Lung (tissue), 12 donors: ENCODE measurements around the gene ABTB1. TPM values are rescaled to one million over a fixed set of nuclear protein-coding genes. Genes with fewer than 3 reads are reported as not detected.

ENCODE experiments used
- ATAC-seq: fragments of 200-7000 bp; cut with Tn5 transposase; one replicate; pipeline ENCODE4 v1.9.1; 2020; ENCODE audit warnings: moderate number of reproducible peaks; ENCODE audit not compliant: insufficient read depth, low FRiP score
- DNase-seq, 3 donors: peaks; one replicate each; pipeline ENCODE4 v3.0.0-alpha.2; 2013 to 2017
- H3K27ac ChIP-seq, 2 donors: one replicate each; pipeline ENCODE4 v1.5.1; 2013; ENCODE audit warnings: mild to moderate bottlenecking in 2 of 2, moderate library complexity in 2 of 2, control low read depth in 1 of 2, inconsistent platforms in 1 of 2, low read depth in 1 of 2, low read length in 1 of 2
- H3K27me3 ChIP-seq, 3 donors: one replicate each; pipeline ENCODE4 v1.5.1; 2013; ENCODE audit warnings: low read length in 2 of 3; ENCODE audit not compliant: control insufficient read depth in 3 of 3, insufficient read depth in 3 of 3
- H3K36me3 ChIP-seq, 4 donors: one replicate each; pipeline ENCODE4 v1.5.1; 2013; ENCODE audit warnings: low read length in 4 of 4, mild to moderate bottlenecking in 1 of 4, moderate library complexity in 1 of 4; ENCODE audit not compliant: control insufficient read depth in 4 of 4, insufficient read depth in 4 of 4
- H3K4me1 ChIP-seq, 5 donors: one replicate each; pipeline ENCODE4 v1.5.1; 2013; ENCODE audit warnings: low read length in 5 of 5, mild to moderate bottlenecking in 2 of 5, moderate library complexity in 1 of 5; ENCODE audit not compliant: control insufficient read depth in 5 of 5, insufficient read depth in 5 of 5
- H3K4me3 ChIP-seq: one replicate; pipeline ENCODE4 v1.5.1; 2013; ENCODE audit warnings: mild to moderate bottlenecking, control low read depth, moderate library complexity
- H3K9ac ChIP-seq, 2 donors: one replicate each; pipeline ENCODE4 v1.5.1; 2013; ENCODE audit warnings: low read length in 2 of 2, control low read depth in 1 of 2; ENCODE audit not compliant: insufficient read depth in 1 of 2
- H3K9me3 ChIP-seq, 4 donors: one replicate each; pipeline ENCODE4 v1.5.1; 2013; ENCODE audit warnings: low read length in 3 of 4, mild to moderate bottlenecking in 1 of 4, moderate library complexity in 1 of 4; ENCODE audit not compliant: control insufficient read depth in 4 of 4, insufficient read depth in 3 of 4
- CTCF ChIP-seq: IDR thresholded peaks from 2 replicates; pipeline ENCODE4 v1.5.1; 2012; ENCODE audit warnings: mild to moderate bottlenecking; ENCODE audit errors: control extremely low read depth, extremely low read depth
- WGBS, 2 donors: extraction: QIAGEN DNeasy Blood & Tissue Kit; methylation state at CpG; one replicate each; pipeline ENCODE4 v1.1.7; 2013; 5-methylcytosine and 5-hydroxymethylcytosine counted together
- polyA plus RNA-seq, 2 donors: library from polyadenylated mRNA; stranded (reverse); fragments of 200-250 nt; gene quantifications; one replicate each; pipeline ENCODE4 v1.2.1, GENCODE V29; 2013
- total RNA-seq, 2 donors: library from RNA; depleted of rRNA in 1 of 2; stranded (reverse); fragments of >200 nt in 1 of 2; gene quantifications; one replicate each; pipeline ENCODE4 v1.2.1, GENCODE V29; 2014 to 2021
- donor health status: control.
- donor health status: control.
- donor health status: Bipolar disorder and iron deficiency.
- donor health status: healthy.
- donor health status: DM: yes; HTN: yes; CAD: no.

ABTB1 gene
- total and polyA plus RNA-seq, 4 donors: 30.7 to 102 (median 48.6) TPM

GRCh38 chr3:127669541-127670228 is 3.1 kb upstream of the ABTB1 start:
- Histone ChIP-seq H3K4me3 (no peak overlapping the region), H3K36me3 (peaks cover 0 to 3% (median under 1%) of the 10 kb centered on the region in 4 donors), H3K27ac (no peak overlapping the region), H3K27me3 (no peaks in the 10 kb centered on the region), H3K9me3 (no peaks in the 10 kb centered on the region), H3K9ac (no peak overlapping the region), H3K4me1 (peaks cover 0 to 17% (median 3%) of the 10 kb centered on the region in 5 donors)
- WGBS, 2 donors: 95 to 97% methylated on average over 14 of the region's 14 CpGs
- DNase-seq (no peak), ATAC-seq (no peak)
- no peak for TF ChIP-seq CTCF

GRCh38 chr3:127670229-127670559 is 2.6 kb upstream of the ABTB1 start:
- DNase-seq (no peak), ATAC-seq (no peak)
- 92 to 96% methylated on average over 7 of the region's 7 CpGs for WGBS, 2 donors
- no peak overlapping the region for H3K27ac ChIP-seq
- peaks cover 0 to 17% (median 3%) of the 10 kb centered on the region in 5 donors for H3K4me1 ChIP-seq
- no peak overlapping the region for H3K4me3 ChIP-seq
- no peak for TF ChIP-seq CTCF
- no peak overlapping the region for H3K9ac ChIP-seq
- H3K36me3 ChIP-seq: peaks cover 0 to 5% (median 2%) of the 10 kb centered on the region in 4 donors
- H3K27me3 ChIP-seq: no peaks in the 10 kb centered on the region
- H3K9me3 ChIP-seq: no peaks in the 10 kb centered on the region

- DNase-seq (no peak), ATAC-seq (no peak)
- 94 to 95% methylated on average over 20 of the region's 20 CpGs for WGBS, 2 donors
- Histone ChIP-seq H3K27me3 (no peaks in the 10 kb centered on the region), H3K36me3 (peaks cover 0 to 6% (median 3%) of the 10 kb centered on the region in 4 donors), H3K27ac (no peak overlapping the region), H3K4me3 (no peak overlapping the region), H3K4me1 (peaks cover 0 to 17% (median 3%) of the 10 kb centered on the region in 5 donors), H3K9ac (no peak overlapping the region), H3K9me3 (no peaks in the 10 kb centered on the region)
- no peak for TF ChIP-seq CTCF
Observed at GRCh38 chr3:127670761-127671522, 1.8 kb upstream of the ABTB1 start.
